ENCODE measurements around the gene CBLB.
A peak's percentile ranks its signal among the peaks of the same experiment; 100 is the strongest.
"Not testable (repeated sequence)": the region's sequence is repeated elsewhere in the genome, so short reads cannot be mapped to it uniquely, and the experiment has no call there.

Gene CBLB

DNA sequence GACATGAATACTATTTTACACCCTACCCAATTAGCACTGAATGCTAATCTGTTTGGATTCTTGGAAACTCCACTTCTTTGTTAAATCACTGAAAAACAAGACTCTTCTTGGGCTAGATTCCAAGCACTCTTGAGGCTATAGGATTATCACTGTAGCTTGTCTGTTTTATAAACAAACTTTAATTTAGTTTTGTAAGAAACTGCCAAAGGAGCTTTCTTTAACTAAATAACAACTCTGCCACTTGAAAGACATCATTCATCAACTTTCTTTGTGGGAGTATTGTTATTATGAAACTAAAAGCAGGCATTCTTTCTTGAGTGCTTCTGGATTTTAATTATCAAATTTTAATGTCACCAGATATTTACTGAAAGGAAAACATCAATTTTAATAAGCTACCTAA lies 24.1 kb downstream of the CBLB start:
- no peak for DNase-seq

GRCh38 chr3:105843994-105844393 lies 24.8 kb downstream of the CBLB start:
- no peak for DNase-seq

- no peak for DNase-seq
Measured at GRCh38 chr3:105842943-105843342, 25.9 kb downstream of the CBLB start.

DNA sequence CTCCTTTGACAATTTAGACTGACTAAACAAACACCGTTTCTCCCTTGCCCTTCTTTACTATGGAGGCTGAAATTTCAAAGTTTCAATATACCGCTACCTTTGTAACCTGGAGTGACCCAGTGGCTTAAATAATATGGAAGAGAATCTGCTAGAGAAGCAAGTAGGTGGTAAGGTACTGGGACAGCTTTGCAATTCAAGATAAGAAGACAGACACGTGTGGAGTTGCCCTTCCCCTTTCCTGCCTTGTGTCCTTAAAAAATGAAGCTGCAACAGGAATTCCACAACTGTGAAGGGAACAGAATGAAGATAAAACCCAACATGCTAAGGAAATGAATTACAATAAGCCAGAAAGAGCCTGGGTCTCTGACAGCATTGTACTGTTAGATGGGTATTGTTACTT lies 26.4 kb downstream of the CBLB start:
- no peak for DNase-seq

DNA sequence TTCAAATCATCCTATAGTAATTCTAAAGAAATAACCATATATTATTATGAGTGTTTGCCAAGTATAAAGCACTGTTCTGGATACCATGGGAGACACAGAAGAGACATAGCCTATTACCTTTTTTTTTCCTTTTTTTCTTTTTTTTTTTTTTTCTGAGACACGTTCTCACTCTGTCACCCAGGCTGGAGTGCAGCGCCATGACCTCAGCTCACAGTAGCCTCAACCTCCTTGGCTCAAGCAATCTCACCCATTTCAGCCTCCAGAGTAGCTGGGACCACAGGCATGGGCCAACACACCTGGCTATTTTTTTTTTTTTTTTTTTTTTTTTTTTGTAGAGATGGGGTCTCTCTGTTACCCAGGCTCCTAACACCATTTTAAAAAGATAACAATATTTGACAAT lies 30.9 kb downstream of the CBLB start:
- no peak for DNase-seq

GRCh38 chr3:105837143-105837740 lies 31.6 kb downstream of the CBLB start:
- no peak for DNase-seq

DNA sequence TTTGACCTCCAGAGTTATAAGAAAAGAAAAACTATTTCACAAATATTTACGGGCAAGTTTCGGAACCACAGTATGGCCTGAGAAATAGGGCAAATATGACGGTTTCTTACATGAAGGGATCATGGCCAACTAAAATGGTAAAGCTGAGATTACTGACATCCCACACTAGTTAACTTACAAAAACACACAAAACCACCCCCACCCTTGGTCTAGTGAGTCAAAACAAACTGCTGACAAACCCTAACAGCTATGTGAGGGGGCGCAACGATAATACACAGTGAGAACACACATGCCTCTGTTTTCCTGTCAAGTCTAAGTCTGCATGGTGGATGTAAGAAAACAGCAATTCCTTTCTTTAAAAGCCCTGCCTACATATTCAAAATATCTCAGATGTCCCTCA lies 32.3 kb downstream of the CBLB start:
- DNase-seq = peak; percentile 56

GRCh38 chr3:105835606-105836005 lies 33.2 kb downstream of the CBLB start:
- DNase-seq = no peak

- no peak for DNase-seq
Measured at GRCh38 chr3:105834768-105835167, 34.0 kb downstream of the CBLB start.

DNA sequence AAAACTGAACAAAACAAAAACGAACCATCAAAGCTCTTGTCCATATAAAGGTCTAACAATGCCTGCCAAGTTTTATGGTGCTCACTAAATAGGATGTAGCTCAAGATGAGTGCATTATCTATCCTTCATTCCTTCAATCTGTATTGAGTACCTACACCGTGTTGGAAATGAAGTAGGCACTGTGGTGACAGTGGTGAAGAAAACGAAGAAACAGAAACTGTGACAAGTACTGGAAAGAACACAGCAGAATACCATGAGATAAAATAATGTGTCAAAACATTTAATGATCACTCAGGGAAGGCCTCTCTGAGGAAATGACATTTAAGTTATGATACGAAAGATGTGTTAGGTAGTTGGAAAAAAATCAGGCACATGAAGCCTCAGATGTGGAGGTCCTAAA lies 36.2 kb downstream of the CBLB start:
- DNase-seq = no peak

- no peak for DNase-seq
Measured at GRCh38 chr3:105830836-105831235, 38.0 kb downstream of the CBLB start.

DNA sequence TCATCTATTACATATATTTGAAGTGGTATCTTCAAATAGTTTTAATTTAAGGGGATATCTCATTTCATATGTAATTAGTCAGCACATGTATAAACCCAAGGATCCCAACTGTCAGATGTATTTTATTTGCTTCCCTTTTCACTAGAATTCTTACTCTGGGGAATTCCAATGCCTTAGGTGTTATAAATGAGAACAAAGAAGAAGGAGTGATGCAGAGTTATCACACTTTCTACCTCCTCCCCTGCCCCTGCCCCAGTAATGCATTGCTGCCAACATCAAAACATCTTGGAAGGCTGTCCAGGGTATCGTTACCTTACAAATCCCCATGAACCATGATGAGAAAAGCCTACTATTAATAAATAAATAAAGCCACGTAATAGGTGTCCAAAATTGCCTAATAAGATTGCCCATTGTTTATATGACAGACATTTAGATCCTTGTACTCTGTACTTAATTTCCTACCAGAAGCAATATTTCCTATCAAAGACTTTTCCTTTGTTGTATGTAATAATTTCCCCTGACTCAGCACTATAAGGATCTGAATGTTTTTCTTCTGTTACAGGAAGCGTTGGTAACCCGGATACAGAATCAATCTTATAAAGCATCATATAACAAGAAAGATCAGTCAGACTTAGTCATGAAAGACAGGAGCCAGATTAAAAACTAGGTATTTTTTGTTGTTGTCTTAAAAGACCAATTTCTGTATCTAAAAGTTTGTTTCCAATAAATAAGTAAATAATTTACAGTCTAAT lies 38.8 kb downstream of the CBLB start:
- peak; percentile 10 for DNase-seq

DNA sequence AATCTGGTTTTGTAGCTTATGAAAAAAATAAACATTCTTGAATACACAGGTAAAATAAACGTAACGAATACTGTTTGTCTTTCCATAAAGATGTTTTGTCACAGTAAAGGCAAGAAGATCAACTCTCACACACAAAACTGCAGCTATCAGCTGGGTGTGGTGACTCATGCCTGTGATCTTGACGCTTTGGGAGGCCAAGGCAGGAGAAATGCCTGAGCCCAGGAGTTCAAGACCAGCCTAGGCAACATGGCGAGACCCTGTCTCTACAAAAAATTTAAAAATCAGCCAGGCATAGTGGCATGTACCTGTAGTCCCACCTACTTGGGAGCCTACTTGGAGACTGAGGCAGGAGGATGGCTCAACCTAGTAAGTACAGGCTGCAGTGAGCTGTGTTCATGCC lies 39.6 kb downstream of the CBLB start:
- DNase-seq = peak; percentile 45

- DNase-seq = no peak
Measured at GRCh38 chr3:105828703-105829102, 40.1 kb downstream of the CBLB start.

GRCh38 chr3:105827959-105828358 lies 40.9 kb downstream of the CBLB start:
- DNase-seq = peak; percentile 40

- DNase-seq = no peak
Measured at GRCh38 chr3:105826778-105827634, 41.8 kb downstream of the CBLB start.

DNA sequence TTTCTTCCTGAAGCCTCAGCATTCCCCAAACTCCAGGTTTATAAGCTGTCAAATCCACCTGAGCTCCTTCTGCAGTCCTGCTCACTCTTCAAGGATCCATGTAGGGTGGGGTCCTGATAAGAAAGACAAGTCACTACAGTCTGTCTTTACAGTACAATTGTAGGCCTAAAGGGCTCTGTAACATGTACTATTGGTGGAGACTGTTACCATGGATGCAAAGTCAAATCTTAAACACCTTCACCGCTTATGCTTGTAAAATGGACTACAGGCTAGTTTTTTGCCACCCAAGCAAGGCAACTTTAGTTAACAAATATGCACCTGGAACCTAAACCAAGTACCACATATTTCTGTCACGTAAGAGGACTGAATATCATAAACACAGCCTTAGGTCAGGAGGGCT lies 44.7 kb downstream of the CBLB start:
- no peak for DNase-seq

- DNase-seq = peak; percentile 19
Measured at GRCh38 chr3:105823149-105823867, 45.5 kb downstream of the CBLB start.

DNA sequence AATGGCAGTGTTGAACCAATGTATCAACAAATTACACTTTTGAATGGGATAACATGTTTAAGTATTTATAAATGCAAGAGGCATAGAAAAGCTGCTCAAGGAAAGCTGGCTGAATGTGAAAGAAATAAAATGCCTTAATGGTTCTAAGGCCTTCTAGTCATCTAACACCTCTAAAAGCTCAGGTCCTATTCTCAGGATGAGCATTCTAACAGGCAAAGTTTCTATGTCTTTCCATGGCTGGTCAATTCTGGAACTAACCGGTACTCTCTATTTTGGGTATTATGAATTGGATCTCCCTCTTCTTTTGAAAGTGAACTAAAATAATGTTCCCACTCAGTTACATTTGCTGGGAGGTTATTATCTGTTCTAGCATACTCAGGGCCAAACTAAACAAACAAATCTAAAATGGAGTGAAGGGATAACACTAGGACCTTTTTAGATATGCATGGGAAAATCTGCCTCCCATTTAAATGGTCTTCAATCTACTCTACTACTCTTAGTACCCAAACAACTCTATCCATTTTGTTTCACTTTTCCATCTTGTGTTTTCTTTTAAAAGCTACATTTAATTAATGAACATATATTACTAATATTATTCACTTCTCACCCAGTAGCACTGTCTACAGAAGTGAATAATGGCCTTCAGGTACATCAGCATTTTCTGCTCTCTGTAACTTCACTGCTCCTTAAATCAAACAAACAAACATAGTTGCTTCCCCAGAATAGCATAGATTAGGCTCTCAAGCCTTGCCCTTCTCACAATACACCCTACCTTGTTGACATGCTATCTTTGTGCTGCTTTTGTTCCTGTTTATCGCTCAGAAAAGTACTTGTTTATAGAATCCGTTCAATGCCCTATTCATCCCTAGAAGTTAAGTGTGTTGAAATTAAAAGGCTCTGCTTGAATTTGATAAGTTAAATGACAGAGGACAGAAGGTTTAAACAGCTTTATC lies 46.4 kb downstream of the CBLB start:
- DNase-seq = no peak

DNA sequence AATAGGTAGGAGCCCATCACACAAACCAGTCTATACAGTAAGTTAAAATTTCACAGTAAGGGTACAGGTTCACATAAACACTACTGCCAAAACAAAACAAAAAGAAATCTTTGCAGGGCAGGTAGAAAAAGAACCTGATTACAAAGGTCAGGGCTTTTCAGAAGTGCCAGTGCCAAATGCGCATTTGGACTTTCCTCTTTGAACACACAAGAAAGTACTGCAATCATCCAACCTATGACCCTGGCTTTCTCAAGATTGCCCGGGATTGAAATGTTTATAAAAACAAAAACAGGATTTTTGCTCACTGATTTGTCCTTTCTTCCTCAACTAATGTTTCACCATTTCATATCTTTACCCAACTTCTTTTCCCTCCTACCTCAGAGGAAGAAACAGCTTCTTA lies 47.4 kb downstream of the CBLB start:
- DNase-seq = no peak

- no peak for DNase-seq
Measured at GRCh38 chr3:105816833-105817232, 52.0 kb downstream of the CBLB start.

DNA sequence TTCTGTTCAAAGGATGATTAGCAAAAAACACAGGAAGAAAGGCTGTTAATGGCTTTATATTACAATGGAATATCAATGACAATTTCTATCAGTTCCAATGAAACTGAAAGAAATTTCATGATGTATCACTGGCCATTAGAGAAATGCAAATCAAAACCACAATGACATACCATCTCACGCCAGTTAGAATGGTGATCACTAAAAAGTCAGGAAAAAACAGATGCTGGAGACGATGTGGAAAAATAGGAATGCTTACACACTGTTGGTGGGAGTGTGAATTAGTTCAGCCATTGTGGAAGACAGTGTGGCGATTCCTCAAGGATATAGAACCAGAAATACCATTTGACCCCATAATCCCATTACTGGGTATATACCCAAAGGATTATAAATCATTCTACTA lies 53.5 kb downstream of the CBLB start:
- DNase-seq = not testable (repeated sequence)

Data from stimulated activated CD4-positive, alpha-beta T cell treated with anti-CD3 and anti-CD28 coated beads, Interleukin-1b, Interleukin-23, amount 100 ng/mL, for 48 hours (primary cell).